GM12801 (cell line): ENCODE measurements around the gene CTNND2.

Experiments used
- CTCF ChIP-seq: IDR thresholded peaks from one replicate; pipeline ENCODE4 v1.5.1; 2011; ENCODE audit warnings: control low read depth; ENCODE audit not compliant: insufficient read length; ENCODE audit errors: extremely low read depth

Gene CTNND2

DNA sequence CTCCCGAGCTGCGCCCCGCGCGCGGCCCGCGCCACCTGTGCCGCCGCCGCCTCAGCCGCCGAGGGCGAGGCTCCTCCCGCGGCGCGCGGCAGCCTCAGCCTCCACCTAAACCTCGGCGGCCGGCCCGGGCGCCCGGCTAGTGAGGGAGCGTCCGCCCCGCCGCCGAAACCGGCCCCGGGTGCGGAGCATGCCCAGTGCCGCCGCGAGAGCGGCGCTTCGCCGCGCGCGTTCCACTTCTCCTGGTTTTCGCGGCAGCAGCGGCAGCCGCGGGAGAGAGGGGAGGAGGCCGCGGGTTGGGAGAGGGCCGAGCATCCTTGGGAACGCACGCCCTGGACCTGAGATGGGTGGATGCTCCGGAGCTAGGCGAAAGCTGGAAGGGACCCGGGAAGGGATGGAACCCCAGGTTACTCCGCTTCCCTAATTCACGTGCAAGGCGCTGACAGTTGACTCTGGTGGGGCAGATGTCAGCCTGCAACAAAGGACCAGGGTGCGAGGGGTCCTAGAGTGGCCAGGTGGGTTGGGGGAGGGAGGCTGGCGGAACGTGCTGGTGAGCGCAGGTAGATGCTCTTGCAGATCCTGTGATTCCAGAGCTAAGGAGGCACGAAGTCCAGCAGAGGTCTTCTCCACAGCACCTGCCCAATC is at the start of gene CTNND2:
Gene CTNND2, minus strand, starts transcription at position 182 of the 642 bp plus-strand sequence. CDS start 593 bp downstream, outside the sequence.
- TF ChIP-seq CTCF: no peak

DNA sequence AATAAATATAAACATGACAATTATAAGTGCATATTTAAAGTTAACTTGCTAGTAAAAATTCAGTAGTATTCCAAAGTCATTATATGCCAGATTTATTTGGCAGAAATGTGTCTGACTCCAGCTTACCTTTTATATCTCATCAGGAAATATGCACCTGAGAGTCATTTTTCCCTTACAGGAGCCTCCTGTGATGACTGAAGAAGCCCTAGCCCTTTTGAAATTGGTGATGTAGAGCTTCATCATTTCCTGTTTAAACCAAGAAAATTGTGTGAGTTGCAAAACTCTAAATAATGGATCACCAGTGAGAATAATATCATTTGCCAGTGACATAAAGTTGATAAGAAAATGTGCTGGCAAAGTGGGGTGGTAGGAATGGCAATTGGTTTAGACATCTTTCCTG is 42.1 kb upstream of the CTNND2 start:
- TF ChIP-seq CTCF: no peak

GRCh38 chr5:11941566-11941965 is 37.3 kb upstream of the CTNND2 start:
- TF ChIP-seq CTCF: no peak

GRCh38 chr5:11931638-11932037 is 27.4 kb upstream of the CTNND2 start:
- no peak for TF ChIP-seq CTCF

- no peak for TF ChIP-seq CTCF
Measured at GRCh38 chr5:11928909-11929308, 24.7 kb upstream of the CTNND2 start.

- no peak for TF ChIP-seq CTCF
Measured at GRCh38 chr5:11925701-11926100, 21.5 kb upstream of the CTNND2 start.

DNA sequence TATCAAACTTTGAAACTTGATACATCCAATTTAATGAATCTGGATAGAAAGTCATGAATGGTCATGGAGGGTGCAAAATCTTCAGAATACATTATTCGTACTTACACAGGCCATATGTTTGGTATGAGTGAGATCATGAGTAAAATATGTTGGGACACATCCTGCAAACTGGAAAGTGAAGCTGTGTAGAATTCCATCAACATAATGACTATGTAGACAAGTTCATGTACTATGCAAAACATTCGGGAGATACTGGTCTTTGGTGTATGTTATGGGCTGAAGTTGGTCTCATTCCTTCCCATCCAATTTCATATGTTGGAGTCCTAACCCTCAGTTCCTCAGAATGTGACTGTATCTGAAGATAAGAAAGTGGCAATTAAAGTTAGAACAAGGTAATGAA is 18.1 kb upstream of the CTNND2 start:
- no peak for TF ChIP-seq CTCF
